Keratinocyte (primary cell): ENCODE results near the gene SCAMP4.

Experiments
- EZH2 ChIP-seq: IDR thresholded peaks from one replicate; pipeline ENCODE4 v1.6.1; 2012; ENCODE audit warnings: inconsistent platforms, mild to moderate bottlenecking, low read length, moderate library complexity
- TF ChIP-seq, protein P1 (sequence below), 3 experiments: IDR thresholded peaks in 1 of 3; conservative IDR thresholded peaks in 1 of 3; optimal IDR thresholded peaks in 1 of 3; 2 replicates in 2 of 3; 3 replicates in 1 of 3; pipeline versions ENCODE3 to v1.5.1; 2011; ENCODE audit warnings: low read length in 3 of 3, mild to moderate bottlenecking in 3 of 3, moderate library complexity in 2 of 3, control low read depth in 1 of 3, inconsistent platforms in 1 of 3; ENCODE audit not compliant: insufficient read depth in 2 of 3; ENCODE audit errors: extremely low read depth in 1 of 3

DNA sequence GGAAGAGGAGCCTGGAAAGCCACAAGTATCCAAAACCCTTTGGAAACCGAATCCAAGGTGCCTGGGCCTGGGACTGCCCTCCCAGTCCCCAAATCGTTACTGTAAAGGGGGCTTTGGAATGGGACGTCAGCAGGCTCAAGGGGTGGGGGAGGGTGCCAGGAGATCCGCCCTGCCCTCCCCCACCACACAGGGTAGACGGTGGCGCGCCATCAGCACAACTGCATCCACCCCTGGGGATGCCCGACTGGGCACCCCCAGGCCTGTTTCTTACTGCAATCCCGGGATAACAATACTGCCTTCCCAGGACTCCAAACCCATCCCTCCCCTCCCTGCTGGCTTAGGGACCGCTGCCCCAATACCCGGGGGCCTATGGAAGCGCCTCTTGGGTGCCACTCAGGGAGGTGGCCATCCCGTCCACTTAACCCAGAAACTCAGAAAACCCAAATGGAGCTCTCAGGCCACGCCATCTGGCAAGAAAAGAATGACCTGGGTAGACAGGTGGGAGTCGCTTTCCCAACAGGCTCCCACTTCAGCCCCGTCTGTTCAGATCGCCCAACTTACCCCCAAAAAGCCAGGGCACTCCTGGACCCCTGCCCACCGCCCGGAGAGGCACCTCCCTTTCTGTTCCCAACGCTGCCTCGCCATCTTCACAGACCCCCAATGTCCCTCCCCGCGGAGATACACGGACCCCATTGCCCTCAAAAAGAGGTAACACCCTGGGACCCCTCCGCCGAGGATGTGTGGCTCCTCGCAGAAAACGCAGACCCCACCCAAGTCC, 44.2 kb upstream of the SCAMP4 start:
- TF ChIP-seq, protein P1, sequence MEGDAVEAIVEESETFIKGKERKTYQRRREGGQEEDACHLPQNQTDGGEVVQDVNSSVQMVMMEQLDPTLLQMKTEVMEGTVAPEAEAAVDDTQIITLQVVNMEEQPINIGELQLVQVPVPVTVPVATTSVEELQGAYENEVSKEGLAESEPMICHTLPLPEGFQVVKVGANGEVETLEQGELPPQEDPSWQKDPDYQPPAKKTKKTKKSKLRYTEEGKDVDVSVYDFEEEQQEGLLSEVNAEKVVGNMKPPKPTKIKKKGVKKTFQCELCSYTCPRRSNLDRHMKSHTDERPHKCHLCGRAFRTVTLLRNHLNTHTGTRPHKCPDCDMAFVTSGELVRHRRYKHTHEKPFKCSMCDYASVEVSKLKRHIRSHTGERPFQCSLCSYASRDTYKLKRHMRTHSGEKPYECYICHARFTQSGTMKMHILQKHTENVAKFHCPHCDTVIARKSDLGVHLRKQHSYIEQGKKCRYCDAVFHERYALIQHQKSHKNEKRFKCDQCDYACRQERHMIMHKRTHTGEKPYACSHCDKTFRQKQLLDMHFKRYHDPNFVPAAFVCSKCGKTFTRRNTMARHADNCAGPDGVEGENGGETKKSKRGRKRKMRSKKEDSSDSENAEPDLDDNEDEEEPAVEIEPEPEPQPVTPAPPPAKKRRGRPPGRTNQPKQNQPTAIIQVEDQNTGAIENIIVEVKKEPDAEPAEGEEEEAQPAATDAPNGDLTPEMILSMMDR (optimal IDR thresholded peaks at IDR 0.05 in 1 of 3, IDR thresholded peaks at IDR 0.05 in 1 of 3, conservative IDR thresholded peaks at IDR 0.05 in 1 of 3; ENCODE audit: extremely low read depth in 1 of 3, insufficient read depth in 2 of 3, low read length in 3 of 3): no peak
- TF ChIP-seq EZH2: no peak
